Measurements from ENCODE around the gene TMEM132C. TPM values are rescaled to one million over a fixed set of nuclear protein-coding genes. Genes with fewer than 3 reads are reported as not detected.

The TMEM132C gene
- total and polyA plus RNA-seq, 2 experiments from 2014 or later, result 10.6 to 16.5 TPM

DNA sequence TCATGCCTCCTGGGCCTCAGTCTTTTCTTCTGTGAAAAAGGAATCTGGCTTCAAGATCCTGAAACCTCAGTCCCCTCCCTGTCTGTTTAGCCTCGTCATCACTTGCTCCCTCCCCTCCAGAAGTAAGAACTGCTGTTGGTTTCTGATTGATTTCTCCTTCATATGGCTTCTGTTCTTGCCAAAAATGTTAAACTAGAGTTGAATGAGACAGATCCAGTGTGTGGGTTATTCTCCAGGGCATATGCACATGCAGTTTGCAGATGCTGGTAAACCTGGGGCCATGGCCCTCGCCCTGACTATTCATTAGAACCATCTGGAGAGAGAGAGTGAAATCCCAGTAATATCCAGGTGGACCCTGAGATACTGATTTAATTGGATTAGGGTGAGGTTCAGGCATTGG lies 175.1 kb downstream of the TMEM132C start:
- Histone ChIP-seq H3K9me3 (ENCODE audit: low read depth) (no peaks in the 10 kb centered on the region), H3K9me2 (replicated peaks; ENCODE audit: insufficient read depth) (no peaks in the 10 kb centered on the region), H3K4me3 (no peak overlapping the region), H3K4me1 (ENCODE audit: insufficient read depth) (no peaks in the 10 kb centered on the region), H3K79me2 (no peaks in the 10 kb centered on the region), H4K20me1 (ENCODE audit: insufficient read depth, poor library complexity, severe bottlenecking) (no peaks in the 10 kb centered on the region), H3K27ac (no peak overlapping the region), H3K36me3 (replicated peaks; ENCODE audit: insufficient read depth, low read depth) (no peaks in the 10 kb centered on the region), H2AFZ (no peak overlapping the region), H3K4me2 (no peak overlapping the region), H3K27me3 (no peaks in the 10 kb centered on the region)
- WGBS (ENCODE audit: low lambda C conversion rate, missing lambda C conversion rate), result 76% methylated on average over 2 of the region's 2 CpGs
- TF ChIP-seq EZH2 (IDR thresholded peaks at IDR 0.05; ENCODE audit: borderline replicate concordance) (no peak), EZH2phosphoT487 (IDR thresholded peaks at IDR 0.05; ENCODE audit: low read depth, severe bottlenecking, unreplicated experiment) (no peak)
- TF ChIP-seq, protein P1, sequence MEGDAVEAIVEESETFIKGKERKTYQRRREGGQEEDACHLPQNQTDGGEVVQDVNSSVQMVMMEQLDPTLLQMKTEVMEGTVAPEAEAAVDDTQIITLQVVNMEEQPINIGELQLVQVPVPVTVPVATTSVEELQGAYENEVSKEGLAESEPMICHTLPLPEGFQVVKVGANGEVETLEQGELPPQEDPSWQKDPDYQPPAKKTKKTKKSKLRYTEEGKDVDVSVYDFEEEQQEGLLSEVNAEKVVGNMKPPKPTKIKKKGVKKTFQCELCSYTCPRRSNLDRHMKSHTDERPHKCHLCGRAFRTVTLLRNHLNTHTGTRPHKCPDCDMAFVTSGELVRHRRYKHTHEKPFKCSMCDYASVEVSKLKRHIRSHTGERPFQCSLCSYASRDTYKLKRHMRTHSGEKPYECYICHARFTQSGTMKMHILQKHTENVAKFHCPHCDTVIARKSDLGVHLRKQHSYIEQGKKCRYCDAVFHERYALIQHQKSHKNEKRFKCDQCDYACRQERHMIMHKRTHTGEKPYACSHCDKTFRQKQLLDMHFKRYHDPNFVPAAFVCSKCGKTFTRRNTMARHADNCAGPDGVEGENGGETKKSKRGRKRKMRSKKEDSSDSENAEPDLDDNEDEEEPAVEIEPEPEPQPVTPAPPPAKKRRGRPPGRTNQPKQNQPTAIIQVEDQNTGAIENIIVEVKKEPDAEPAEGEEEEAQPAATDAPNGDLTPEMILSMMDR (IDR thresholded peaks at IDR 0.05; ENCODE audit: poor library complexity), result no peak
- DNase-seq (ENCODE audit: low spot score), result no peak

DNA sequence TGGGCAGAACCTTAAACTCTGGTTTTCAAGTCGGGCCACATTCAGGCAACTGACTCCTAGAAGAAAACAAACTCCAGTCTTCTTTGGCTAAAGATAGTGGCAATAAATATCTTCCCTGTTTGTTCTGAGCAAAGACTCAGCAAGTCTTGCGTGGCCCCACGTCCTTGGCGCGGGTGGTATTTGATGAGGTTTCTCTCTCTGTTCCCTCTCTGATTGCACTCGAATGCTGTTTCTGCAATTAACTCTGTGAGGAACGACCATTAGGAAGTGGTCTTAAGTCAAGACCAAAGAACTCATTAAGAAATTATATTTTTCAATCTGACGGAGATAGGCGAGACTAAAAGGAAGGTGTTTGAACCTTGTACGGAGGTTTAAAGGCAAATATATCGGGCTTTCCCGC lies 177.6 kb downstream of the TMEM132C start:
- Histone ChIP-seq H3K27me3 (no peaks in the 10 kb centered on the region), H2AFZ (no peak overlapping the region), H3K9me3 (ENCODE audit: low read depth) (no peaks in the 10 kb centered on the region), H3K79me2 (no peaks in the 10 kb centered on the region), H3K4me3 (no peak overlapping the region), H3K36me3 (replicated peaks; ENCODE audit: insufficient read depth, low read depth) (no peaks in the 10 kb centered on the region), H4K20me1 (ENCODE audit: insufficient read depth, poor library complexity, severe bottlenecking) (no peaks in the 10 kb centered on the region), H3K4me1 (ENCODE audit: insufficient read depth) (no peaks in the 10 kb centered on the region), H3K4me2 (peak overlapping the region; percentile 30), H3K27ac (no peak overlapping the region), H3K9me2 (replicated peaks; ENCODE audit: insufficient read depth) (no peaks in the 10 kb centered on the region)
- no peak for DNase-seq (ENCODE audit: low spot score)
- TF ChIP-seq EZH2 (IDR thresholded peaks at IDR 0.05; ENCODE audit: borderline replicate concordance) (no peak), EZH2phosphoT487 (IDR thresholded peaks at IDR 0.05; ENCODE audit: low read depth, severe bottlenecking, unreplicated experiment) (no peak)
- TF ChIP-seq, protein P1 (IDR thresholded peaks at IDR 0.05; ENCODE audit: poor library complexity), result no peak
- 67% methylated on average over 12 of the region's 12 CpGs for WGBS (ENCODE audit: low lambda C conversion rate, missing lambda C conversion rate)

DNA sequence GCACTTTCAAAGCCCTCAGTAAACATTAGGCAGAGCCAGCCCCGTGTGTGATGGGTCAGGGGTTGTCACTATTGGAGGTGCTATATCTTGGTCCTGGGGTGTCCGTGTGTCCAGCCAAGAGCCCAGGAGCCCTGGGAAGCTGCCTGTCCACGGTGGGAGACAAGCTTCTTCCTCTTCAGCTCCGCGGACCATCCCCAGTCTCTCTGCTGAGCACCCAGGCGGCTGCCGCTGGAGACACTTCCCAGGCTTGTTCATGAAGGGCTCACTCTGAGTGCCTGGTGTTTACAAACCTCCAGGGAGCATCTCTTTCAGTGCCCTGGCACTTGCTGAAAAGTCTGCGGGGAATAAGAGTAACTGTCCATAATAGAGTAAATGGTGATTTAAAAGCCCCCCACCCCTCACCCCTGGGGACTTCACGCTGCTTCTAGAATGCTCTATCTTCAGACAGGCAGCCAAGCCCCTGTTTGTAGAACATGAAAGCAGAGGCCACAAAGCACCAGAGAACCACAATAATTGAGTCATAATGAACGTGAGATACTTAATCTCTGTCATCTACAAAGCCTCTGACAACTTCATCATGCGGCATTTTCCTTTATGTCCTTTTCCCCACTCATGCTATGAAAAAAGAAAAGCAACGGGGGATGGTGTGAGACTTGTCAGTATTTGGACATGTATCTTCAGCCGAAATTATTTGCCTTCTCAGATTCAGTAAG lies 178.6 kb downstream of the TMEM132C start:
- Histone ChIP-seq H4K20me1 (ENCODE audit: insufficient read depth, poor library complexity, severe bottlenecking) (no peaks in the 10 kb centered on the region), H3K36me3 (replicated peaks; ENCODE audit: insufficient read depth, low read depth) (no peaks in the 10 kb centered on the region), H3K4me1 (ENCODE audit: insufficient read depth) (no peaks in the 10 kb centered on the region), H3K4me2 (peak overlapping the region; percentile 43), H3K4me3 (no peak overlapping the region), H3K9me2 (replicated peaks; ENCODE audit: insufficient read depth) (no peaks in the 10 kb centered on the region), H2AFZ (no peak overlapping the region), H3K9me3 (ENCODE audit: low read depth) (no peaks in the 10 kb centered on the region), H3K27ac (no peak overlapping the region), H3K27me3 (no peaks in the 10 kb centered on the region), H3K79me2 (no peaks in the 10 kb centered on the region)
- TF ChIP-seq EZH2 (IDR thresholded peaks at IDR 0.05; ENCODE audit: borderline replicate concordance) (no peak), EZH2phosphoT487 (IDR thresholded peaks at IDR 0.05; ENCODE audit: low read depth, severe bottlenecking, unreplicated experiment) (no peak)
- TF ChIP-seq, protein P1 (IDR thresholded peaks at IDR 0.05; ENCODE audit: poor library complexity), result no peak
- no peak for DNase-seq (ENCODE audit: low spot score)
- 54% methylated on average over 13 of the region's 13 CpGs for WGBS (ENCODE audit: low lambda C conversion rate, missing lambda C conversion rate)
